IPS-NIHi7 (cell line): Measurements from ENCODE around the gene FAM53A.

ENCODE experiments used
- DNase-seq: peaks from one replicate; pipeline ENCODE4 v3.0.0; 2012; ENCODE audit warnings: mixed read lengths; ENCODE audit errors: extremely low spot score

The FAM53A gene

GRCh38 chr4:1623821-1624518 is 60.1 kb downstream of the FAM53A start:
- no peak for DNase-seq

- DNase-seq: no peak
Measured at GRCh38 chr4:1623400-1623799, 60.7 kb downstream of the FAM53A start.

- no peak for DNase-seq
Measured at GRCh38 chr4:1622956-1623355, 61.2 kb downstream of the FAM53A start.

GRCh38 chr4:1622238-1622637 is 61.9 kb downstream of the FAM53A start:
- no peak for DNase-seq

- DNase-seq: no peak
Measured at GRCh38 chr4:1621526-1621925, 62.6 kb downstream of the FAM53A start.

- no peak for DNase-seq
Measured at GRCh38 chr4:1619151-1619672, 64.9 kb downstream of the FAM53A start.

- no peak for DNase-seq
Measured at GRCh38 chr4:1618438-1618837, 65.7 kb downstream of the FAM53A start.

GRCh38 chr4:1616557-1616930 is 67.6 kb downstream of the FAM53A start:
- DNase-seq: no peak

- DNase-seq: no peak
Measured at GRCh38 chr4:1615786-1616556, 68.1 kb downstream of the FAM53A start.

GRCh38 chr4:1614854-1615595 is 69.1 kb downstream of the FAM53A start:
- DNase-seq: no peak

- no peak for DNase-seq
Measured at GRCh38 chr4:1614502-1614853, 69.6 kb downstream of the FAM53A start.

GRCh38 chr4:1614049-1614448 is 70.1 kb downstream of the FAM53A start:
- DNase-seq: no peak

GRCh38 chr4:1613099-1613495 is 71.0 kb downstream of the FAM53A start:
- no peak for DNase-seq

GRCh38 chr4:1612278-1613098 is 71.6 kb downstream of the FAM53A start:
- DNase-seq: no peak

GRCh38 chr4:1611501-1611870 is 72.6 kb downstream of the FAM53A start:
- DNase-seq: no peak

- DNase-seq: no peak
Measured at GRCh38 chr4:1610791-1611500, 73.2 kb downstream of the FAM53A start.

GRCh38 chr4:1609901-1610790 is 74.0 kb downstream of the FAM53A start:
- DNase-seq: no peak

- no peak for DNase-seq
Measured at GRCh38 chr4:1608821-1609500, 75.2 kb downstream of the FAM53A start.

- no peak for DNase-seq
Measured at GRCh38 chr4:1608196-1608820, 75.8 kb downstream of the FAM53A start.
